Astrocyte (in vitro differentiated cells and primary cell): ENCODE data around the gene SIVA1.

Source experiments
- CTCF ChIP-seq: IDR thresholded peaks from 2 replicates; pipeline ENCODE4 v1.5.1; 2011; ENCODE audit warnings: low read depth, mild to moderate bottlenecking, inconsistent platforms, low read length, moderate library complexity; ENCODE audit not compliant: insufficient read depth
- EZH2 ChIP-seq: IDR thresholded peaks from 2 replicates; pipeline ENCODE4 v1.6.1; 2012; ENCODE audit warnings: mild to moderate bottlenecking, low read length, inconsistent platforms; ENCODE audit not compliant: insufficient read depth

GRCh38 chr14:104770072-104770579 lies 17.2 kb downstream of the SIVA1 start:
- no peak for TF ChIP-seq CTCF
- no peak for TF ChIP-seq EZH2
